ENCODE results near the gene LDLRAD4.

The LDLRAD4 gene

GRCh38 chr18:13477147-13477683 is 258.7 kb downstream of the LDLRAD4 start:
- DNase-seq: no peak
- Histone ChIP-seq H3K4me1 (peaks cover 0 to 16% (median under 1%) of the 10 kb centered on the region in 4 donors), H3K27ac (no peak overlapping the region), H3K9me3 (no peaks in the 10 kb centered on the region), H3K4me3 (no peak overlapping the region), H3K36me3 (no peaks in the 10 kb centered on the region), H3K27me3 (no peaks in the 10 kb centered on the region)
- no peak for TF ChIP-seq CTCF (IDR thresholded peaks at IDR 0.05)
- intact Hi-C loops (cut with DNase I; ENCODE audit: low total_unique reads): no loop called here

GRCh38 chr18:13480571-13481255 is 262.2 kb downstream of the LDLRAD4 start:
- no peaks in the 10 kb centered on the region for H3K4me1 ChIP-seq
- H3K9me3 ChIP-seq: no peaks in the 10 kb centered on the region
- H3K36me3 ChIP-seq: peaks cover 0 to 7% (median 0%) of the 10 kb centered on the region in 3 donors
- intact Hi-C loops (cut with DNase I; ENCODE audit: low total_unique reads): no loop called here
- TF ChIP-seq CTCF (IDR thresholded peaks at IDR 0.05): no peak
- H3K27ac ChIP-seq: no peak overlapping the region
- H3K27me3 ChIP-seq: no peaks in the 10 kb centered on the region
- no peak for DNase-seq
- no peak overlapping the region for H3K4me3 ChIP-seq

- DNase-seq: no peak
- Histone ChIP-seq H3K27me3 (no peaks in the 10 kb centered on the region), H3K4me3 (no peak overlapping the region), H3K9me3 (no peaks in the 10 kb centered on the region), H3K4me1 (no peaks in the 10 kb centered on the region), H3K36me3 (peaks cover 0 to 13% (median 0%) of the 10 kb centered on the region in 3 donors), H3K27ac (no peak overlapping the region)
- no peak for TF ChIP-seq CTCF (IDR thresholded peaks at IDR 0.05)
- intact Hi-C loops (cut with DNase I; ENCODE audit: low total_unique reads): no loop called here
These were observed 262.8 kb downstream of the LDLRAD4 start for GRCh38 chr18:13481331-13481730.

DNA sequence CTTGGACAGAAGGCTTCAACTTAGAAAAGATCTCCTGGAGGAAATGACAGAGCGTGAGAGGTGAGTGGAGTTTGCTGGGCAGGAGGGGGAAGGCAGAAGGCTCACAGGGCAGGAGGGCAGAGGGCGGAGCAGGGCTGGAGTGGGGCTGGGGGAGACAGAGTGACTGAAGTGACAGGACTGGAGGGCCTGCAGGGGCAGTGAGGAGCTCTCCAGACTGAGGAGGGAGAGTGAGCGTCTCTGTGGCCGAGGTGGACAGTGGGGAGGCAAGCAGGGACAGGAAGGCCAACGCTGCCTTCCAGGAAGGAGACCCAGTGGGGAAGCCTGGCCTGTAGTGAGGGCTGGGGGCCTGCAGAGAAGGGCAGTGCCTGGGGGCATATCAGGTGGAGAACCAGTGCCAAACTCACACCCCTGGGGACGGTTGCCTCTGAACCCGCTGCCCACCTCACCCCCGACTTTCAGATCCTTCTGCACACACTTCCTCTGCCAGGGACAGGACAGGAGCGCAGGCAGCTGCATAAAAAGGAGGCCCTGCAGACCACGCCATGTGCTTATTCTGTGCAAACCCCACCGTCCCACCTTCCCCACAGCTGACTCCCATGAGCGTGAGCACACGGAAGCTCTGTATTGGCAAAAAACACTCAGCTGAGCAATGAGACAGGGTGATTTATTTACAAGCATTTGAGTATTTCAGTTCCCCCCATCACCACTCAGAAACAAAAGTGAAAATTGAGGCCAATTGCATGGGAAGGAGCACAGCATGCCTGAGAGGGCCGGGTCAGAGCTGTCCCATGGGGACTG is 263.5 kb downstream of the LDLRAD4 start:
- no peaks in the 10 kb centered on the region for H3K27me3 ChIP-seq
- intact Hi-C loops (cut with DNase I; ENCODE audit: low total_unique reads): no loop called here
- H3K27ac ChIP-seq: no peak overlapping the region
- H3K4me1 ChIP-seq: no peaks in the 10 kb centered on the region
- no peaks in the 10 kb centered on the region for H3K9me3 ChIP-seq
- peaks cover 0 to 18% (median 1%) of the 10 kb centered on the region in 3 donors for H3K36me3 ChIP-seq
- no peak for TF ChIP-seq CTCF (IDR thresholded peaks at IDR 0.05)
- no peak for DNase-seq
- no peak overlapping the region for H3K4me3 ChIP-seq

DNA sequence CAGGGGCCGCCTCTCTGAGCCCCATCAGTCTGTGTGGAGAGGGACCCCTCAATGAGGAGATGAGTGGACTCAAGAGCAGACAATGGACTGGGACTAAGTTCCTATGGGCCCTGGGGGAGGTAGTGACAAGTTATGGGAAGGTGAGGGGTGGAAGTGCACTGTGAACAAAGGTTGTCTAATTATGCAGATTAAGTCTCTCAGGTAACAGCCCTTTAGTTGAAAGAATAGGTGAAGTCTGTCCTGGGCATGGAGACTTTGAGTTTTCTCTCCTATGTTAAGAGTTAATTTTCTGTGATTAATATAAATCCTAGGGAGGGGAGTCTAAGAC is 264.0 kb downstream of the LDLRAD4 start:
- Histone ChIP-seq H3K27ac (no peak overlapping the region), H3K27me3 (no peaks in the 10 kb centered on the region), H3K9me3 (no peaks in the 10 kb centered on the region), H3K4me3 (no peak overlapping the region), H3K4me1 (no peaks in the 10 kb centered on the region), H3K36me3 (peaks cover 0 to 24% (median 7%) of the 10 kb centered on the region in 3 donors)
- TF ChIP-seq CTCF (IDR thresholded peaks at IDR 0.05): no peak
- intact Hi-C loops (cut with DNase I; ENCODE audit: low total_unique reads): no loop called here
- DNase-seq: no peak

Data from tibial artery (tissue), 4 donors.